DND-41 (cell line): ENCODE results near the gene MARS1.

ENCODE experiments used
- ATAC-seq: fragments of 200-7000 bp; cut with Tn5 transposase; 3 replicates; pipeline ENCODE4 v1.9.1; 2021; ENCODE audit warnings: low read depth; ENCODE audit not compliant: insufficient read depth
- DNase-seq: peaks from one replicate; pipeline ENCODE4 v3.0.0-alpha.2; 2020
- H2AFZ ChIP-seq: 2 replicates; pipeline ENCODE4 v1.6.0; 2012; ENCODE audit warnings: low read depth, low read length
- H3K27ac ChIP-seq: 2 replicates; pipeline ENCODE4 v1.5.1; 2012; ENCODE audit warnings: low read length, inconsistent platforms
- H3K27me3 ChIP-seq: fragments of 200-600 bp; sonication (generic); 2 replicates; pipeline ENCODE4 v1.6.0; 2012; ENCODE audit warnings: low read length, mild to moderate bottlenecking, inconsistent platforms; ENCODE audit not compliant: insufficient read depth, poor library complexity
- H3K36me3 ChIP-seq: 2 replicates; pipeline ENCODE4 v1.5.1; 2012; ENCODE audit warnings: low read length, inconsistent platforms; ENCODE audit not compliant: insufficient read depth
- H3K4me1 ChIP-seq: 2 replicates; pipeline ENCODE4 v1.5.1; 2012; ENCODE audit warnings: mild to moderate bottlenecking, low read length; ENCODE audit not compliant: insufficient read depth
- H3K4me2 ChIP-seq: 2 replicates; pipeline ENCODE4 v1.6.0; 2012; ENCODE audit warnings: mild to moderate bottlenecking, moderate library complexity, low read length, inconsistent platforms; ENCODE audit not compliant: insufficient read depth
- H3K4me3 ChIP-seq, 2 experiments: fragments of 200-600 bp in 1 of 2; shearing (Covaris generic) in 1 of 2; 2 replicates each; pipeline ENCODE4 v1.5.1; 2012 to 2016; ENCODE audit warnings: inconsistent platforms in 2 of 2, low read length in 2 of 2, mild to moderate bottlenecking in 2 of 2, low read depth in 1 of 2, moderate library complexity in 1 of 2
- H3K79me2 ChIP-seq: 2 replicates; pipeline ENCODE4 v1.6.0; 2012; ENCODE audit warnings: low read length, inconsistent platforms; ENCODE audit not compliant: insufficient read depth
- H3K9ac ChIP-seq: 2 replicates; pipeline ENCODE4 v1.6.0; 2012; ENCODE audit warnings: low read depth, mild to moderate bottlenecking, inconsistent platforms, low read length, moderate library complexity
- H3K9me3 ChIP-seq: 2 replicates; pipeline ENCODE4 v1.5.1; 2012; ENCODE audit warnings: low read length, moderate library complexity, mild to moderate bottlenecking, inconsistent platforms; ENCODE audit not compliant: insufficient read depth, severe bottlenecking
- H4K20me1 ChIP-seq: 2 replicates; pipeline ENCODE4 v1.6.0; 2012; ENCODE audit warnings: low read length; ENCODE audit not compliant: insufficient read depth
- CTCF ChIP-seq: IDR thresholded peaks from 2 replicates; pipeline ENCODE4 v1.5.1; 2012; ENCODE audit warnings: borderline replicate concordance, low read length, moderate library complexity, mild to moderate bottlenecking; ENCODE audit not compliant: poor library complexity, severe bottlenecking; ENCODE audit errors: extremely low read depth
- EZH2 ChIP-seq: IDR thresholded peaks from 3 replicates; pipeline ENCODE4 v1.6.1; 2012; ENCODE audit warnings: borderline replicate concordance, low read depth, mild to moderate bottlenecking, moderate library complexity, low read length, inconsistent platforms; ENCODE audit not compliant: severe bottlenecking

Gene MARS1

GRCh38 chr12:57548013-57548315 is 60.1 kb downstream of the MARS1 start:
- peak overlapping the region; percentile 89; the same call in 1 of the 2 replicates for H3K4me2 ChIP-seq
- peaks cover 26% of the 10 kb centered on the region for H3K4me1 ChIP-seq
- no peak for DNase-seq
- TF ChIP-seq CTCF (no peak), EZH2 (no peak)
- H3K79me2 ChIP-seq, result peaks cover 36% of the 10 kb centered on the region
- peaks cover 18% of the 10 kb centered on the region for H3K27me3 ChIP-seq
- no peak overlapping the region for H3K27ac ChIP-seq
- H3K9ac ChIP-seq, result no peak overlapping the region
- H3K4me3 ChIP-seq, result no peak overlapping the region
- H2AFZ ChIP-seq, result 0 out of 2 replicates have a peak overlapping the region, but pooled peaks have one; percentile 80
- ATAC-seq, result no peak
- peaks cover 8% of the 10 kb centered on the region; the same call in 1 of the 2 replicates for H4K20me1 ChIP-seq
- peaks cover 19% of the 10 kb centered on the region for H3K36me3 ChIP-seq
- no peaks in the 10 kb centered on the region for H3K9me3 ChIP-seq

GRCh38 chr12:57548488-57548887 is 60.6 kb downstream of the MARS1 start:
- Histone ChIP-seq H3K9ac (no peak overlapping the region), H3K79me2 (peaks cover 33% of the 10 kb centered on the region), H4K20me1 (peaks cover 8% of the 10 kb centered on the region; the same call in 1 of the 2 replicates), H3K27me3 (peaks cover 23% of the 10 kb centered on the region), H3K36me3 (peaks cover 19% of the 10 kb centered on the region), H3K4me2 (no peak overlapping the region), H2AFZ (no peak overlapping the region), H3K4me1 (peaks cover 26% of the 10 kb centered on the region), H3K27ac (no peak overlapping the region), H3K4me3 (no peak overlapping the region), H3K9me3 (no peaks in the 10 kb centered on the region)
- DNase-seq (no peak), ATAC-seq (no peak)
- TF ChIP-seq EZH2 (no peak), CTCF (no peak)

GRCh38 chr12:57549203-57549908 is 61.5 kb downstream of the MARS1 start:
- no peak overlapping the region for H3K4me2 ChIP-seq
- ATAC-seq, result no peak
- DNase-seq, result no peak
- no peak overlapping the region for H3K27ac ChIP-seq
- H3K36me3 ChIP-seq, result peaks cover 19% of the 10 kb centered on the region
- no peak overlapping the region for H2AFZ ChIP-seq
- H3K9me3 ChIP-seq, result no peaks in the 10 kb centered on the region
- H4K20me1 ChIP-seq, result peaks cover 8% of the 10 kb centered on the region; the same call in 1 of the 2 replicates
- no peak overlapping the region for H3K4me3 ChIP-seq
- H3K79me2 ChIP-seq, result peaks cover 26% of the 10 kb centered on the region
- H3K9ac ChIP-seq, result no peak overlapping the region
- peaks cover 26% of the 10 kb centered on the region for H3K4me1 ChIP-seq
- peaks cover 25% of the 10 kb centered on the region for H3K27me3 ChIP-seq
- no peak for TF ChIP-seq EZH2
- no peak for TF ChIP-seq CTCF
